WERI-Rb-1 (cell line): Measurements from ENCODE around the gene DNAJB2.

ENCODE experiments used
- DNase-seq: peaks from one replicate; pipeline ENCODE4 v3.0.0-alpha.2; 2020
- H3K27ac ChIP-seq: fragments of 250-450 bp; sonication (Bioruptor Pico); 2 replicates; pipeline ENCODE4 v1.5.1; 2020; ENCODE audit warnings: mild to moderate bottlenecking, moderate library complexity
- H3K27me3 ChIP-seq: fragments of 250-450 bp; sonication (Bioruptor Pico); 2 replicates; pipeline ENCODE4 v1.5.1; 2021; ENCODE audit warnings: mild to moderate bottlenecking, low read depth, moderate library complexity; ENCODE audit not compliant: insufficient read depth, severe bottlenecking
- H3K36me3 ChIP-seq: fragments of 250-450 bp; sonication (Bioruptor Pico); 2 replicates; pipeline ENCODE4 v1.5.1; 2020; ENCODE audit warnings: mild to moderate bottlenecking, moderate library complexity
- H3K4me3 ChIP-seq: 2 replicates; pipeline ENCODE4 v1.5.1; 2011; ENCODE audit warnings: low read depth, mild to moderate bottlenecking, control low read depth, low read length
- H3K9me3 ChIP-seq: fragments of 250-450 bp; sonication (Bioruptor Pico); 2 replicates; pipeline ENCODE4 v1.5.1; 2021; ENCODE audit warnings: mild to moderate bottlenecking, moderate library complexity; ENCODE audit not compliant: severe bottlenecking
- CTCF ChIP-seq: IDR thresholded peaks from 2 replicates; pipeline ENCODE4 v1.5.1; 2011; ENCODE audit warnings: low read depth, mild to moderate bottlenecking, control low read depth, inconsistent platforms, low read length

Gene DNAJB2

DNA sequence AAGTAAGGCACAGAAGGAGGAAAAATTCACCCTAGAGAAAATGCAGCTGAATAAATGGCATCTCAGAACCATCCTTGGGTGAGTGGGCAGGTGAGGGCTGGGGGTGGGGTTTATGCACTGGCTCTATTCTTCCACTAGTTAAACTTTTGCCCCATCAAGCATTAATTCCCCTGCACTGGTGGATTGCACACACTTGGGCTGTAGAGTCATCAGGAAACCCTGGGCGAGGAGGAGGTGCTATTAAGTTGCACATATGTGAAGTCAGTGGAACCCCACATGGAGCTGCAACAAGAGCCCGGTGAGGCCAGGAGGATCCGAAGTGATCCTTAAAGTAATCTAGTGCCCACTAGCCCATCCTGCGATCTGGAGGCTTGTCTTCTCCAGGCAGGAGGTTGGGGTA lies 6.8 kb upstream of the DNAJB2 start:
- TF ChIP-seq CTCF = no peak

GRCh38 chr2:219272995-219273394 lies 6.2 kb upstream of the DNAJB2 start:
- no peak for TF ChIP-seq CTCF
- peaks cover 6% of the 10 kb centered on the region for H3K36me3 ChIP-seq
- peak overlapping the region; percentile 63 for H3K27ac ChIP-seq
- H3K9me3 ChIP-seq = no peaks in the 10 kb centered on the region
- no peaks in the 10 kb centered on the region for H3K27me3 ChIP-seq
- no peak overlapping the region for H3K4me3 ChIP-seq
- DNase-seq = peak; percentile 60

More for the DNA sequence above, 6.8 kb upstream of the DNAJB2 start:
- no peak for DNase-seq
- H3K9me3 ChIP-seq = no peaks in the 10 kb centered on the region
- no peaks in the 10 kb centered on the region for H3K27me3 ChIP-seq
- H3K27ac ChIP-seq = peak overlapping the region; percentile 63
- H3K4me3 ChIP-seq = no peak overlapping the region
- peaks cover 6% of the 10 kb centered on the region for H3K36me3 ChIP-seq

GRCh38 chr2:219273937-219274336 lies 5.2 kb upstream of the DNAJB2 start:
- TF ChIP-seq CTCF = no peak
- H3K36me3 ChIP-seq = peaks cover 6% of the 10 kb centered on the region
- H3K27ac ChIP-seq = peak overlapping the region; percentile 63
- DNase-seq = no peak
- no peaks in the 10 kb centered on the region for H3K9me3 ChIP-seq
- no peak overlapping the region for H3K4me3 ChIP-seq
- no peaks in the 10 kb centered on the region for H3K27me3 ChIP-seq

- Histone ChIP-seq H3K4me3 (no peak overlapping the region), H3K27ac (peak overlapping the region; percentile 63), H3K27me3 (no peaks in the 10 kb centered on the region), H3K9me3 (no peaks in the 10 kb centered on the region), H3K36me3 (peaks cover 6% of the 10 kb centered on the region)
- DNase-seq = no peak
- no peak for TF ChIP-seq CTCF
Measured at GRCh38 chr2:219274361-219274921, 4.7 kb upstream of the DNAJB2 start.

DNA sequence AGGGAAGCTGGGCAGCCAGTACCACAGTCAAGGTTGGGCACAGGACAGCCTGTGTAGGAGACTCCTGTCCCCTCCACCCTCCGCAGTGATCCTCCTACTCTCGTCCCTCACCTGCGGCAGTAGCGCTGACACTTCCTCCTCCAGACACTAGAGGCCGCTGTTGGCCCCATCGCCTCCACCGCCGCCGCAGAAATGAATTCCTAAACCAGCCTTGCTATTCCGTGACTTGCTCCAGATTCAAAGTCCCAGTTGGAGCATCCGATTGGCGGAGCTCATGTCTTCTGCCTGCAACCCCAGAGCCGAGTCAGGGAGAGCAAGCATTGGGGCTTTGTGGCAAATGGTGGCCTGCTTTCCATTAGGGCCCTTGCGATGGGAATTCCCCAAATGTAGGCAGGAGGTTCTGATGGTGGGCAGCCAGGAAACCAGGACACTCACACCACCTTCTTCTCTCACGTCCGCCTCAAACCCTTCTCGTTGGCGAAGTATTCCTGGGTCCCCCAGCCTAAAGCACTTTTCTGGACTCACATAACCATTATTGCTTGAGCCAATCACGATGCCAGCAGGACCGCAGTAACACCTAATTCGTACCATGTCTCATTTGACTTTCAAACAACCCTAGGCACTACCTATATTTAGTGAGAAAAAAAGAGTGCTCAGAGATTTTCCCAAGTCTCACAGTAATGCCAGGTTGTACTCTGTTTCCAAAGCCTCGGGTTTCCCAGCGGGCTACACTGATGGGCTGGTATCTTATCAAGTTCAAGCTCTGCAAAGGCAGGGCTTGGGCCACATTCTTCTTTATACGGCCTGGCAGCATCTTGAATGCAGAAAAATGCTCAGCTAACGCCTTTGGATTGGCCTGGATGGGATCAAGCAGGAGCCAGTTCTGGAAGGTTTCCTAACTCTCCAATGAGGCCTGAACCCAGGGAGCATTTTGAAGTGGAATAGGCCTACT lies 1.2 kb upstream of the DNAJB2 start:
- no peaks in the 10 kb centered on the region for H3K9me3 ChIP-seq
- TF ChIP-seq CTCF = peak; percentile 92
- peak overlapping the region; percentile 89 for H3K27ac ChIP-seq
- peak; percentile 87 for DNase-seq
- peaks cover 27% of the 10 kb centered on the region for H3K36me3 ChIP-seq
- no peaks in the 10 kb centered on the region for H3K27me3 ChIP-seq
- peak overlapping the region; percentile 64 for H3K4me3 ChIP-seq
